Measurements from ENCODE around the gene ZNF287. TPM values are rescaled to one million over a fixed set of nuclear protein-coding genes. Genes with fewer than 3 reads are reported as not detected.

Gene ZNF287
- total and polyA plus RNA-seq, 2 of the 8 experiments (the other 6 are each of a cell fraction or from before 2014, with no cell fraction given) = 1.7 to 5.6 TPM

- FAIRE-seq (peak; percentile 60), DNase-seq (ENCODE audit: low read depth in 1 of 2, low spot score in 2 of 2) (no peak)
- H3K79me2 ChIP-seq (ENCODE audit: control insufficient read depth in 1 of 2, insufficient read depth in 2 of 2, low read length in 2 of 2) = no peaks in the 10 kb centered on the region
- ChIA-PET POLR2A (ENCODE audit: partially characterized antibody) (interaction anchor here (0.7 to 2.0 kb wide), 8 partner anchors 31 to 141 kb away, joined by 3 to 8 read pairs (median 4); partner anchors contain the start of gene UBB), CTCF (ENCODE audit: partially characterized antibody) (interaction anchor here (1.3 to 34.1 kb wide), 5 partner anchors 9 to 54 kb away, joined by 3 to 941 read pairs (median 6); no protein-coding TSS in a partner anchor)
- no peak overlapping the region for H3K4ac ChIP-seq (replicated peaks; ENCODE audit: insufficient read length, low read depth, low read length)
- H2BK12ac ChIP-seq (ENCODE audit: low read depth, low read length) = no peak overlapping the region; the same call in 1 of the 2 replicates
- no peaks in the 10 kb centered on the region for H3K79me1 ChIP-seq (ENCODE audit: low read depth, low read length)
- H2AFZ ChIP-seq (ENCODE audit: low read length) = peak overlapping the region; percentile 71; the same call in 1 of the 2 replicates
- no peak overlapping the region for H3K14ac ChIP-seq (ENCODE audit: insufficient read length)
- H2AK5ac ChIP-seq (ENCODE audit: low read depth, low read length) = no peak overlapping the region
- peaks cover 4 to 12% (median 9%) of the 10 kb centered on the region in 4 experiments for H3K4me1 ChIP-seq (replicated peaks in 1 of 4; ENCODE audit: control insufficient read depth in 3 of 4, insufficient read depth in 4 of 4, low read length in 3 of 4)
- peak overlapping the region; percentile 3 for H2BK120ac ChIP-seq (replicated peaks; ENCODE audit: low read depth, low read length)
- H2BK15ac ChIP-seq (ENCODE audit: low read length) = no peak overlapping the region
- H3K18ac ChIP-seq (ENCODE audit: extremely low read depth, low read length) = no peak overlapping the region
- no peak overlapping the region; the same call in 1 of the 2 replicates for H2BK5ac ChIP-seq (ENCODE audit: low read depth, low read length)
- no peak overlapping the region for H3K27ac ChIP-seq (ENCODE audit: low read depth, low read length)
- no peak overlapping the region for H3K4me3 ChIP-seq (ENCODE audit: extremely low read depth in 1 of 4, insufficient read depth in 2 of 4, low read depth in 3 of 4, low read length in 4 of 4)
- no peak overlapping the region for H3K56ac ChIP-seq (replicated peaks; ENCODE audit: insufficient read length, low read depth, low read length)
- no peaks in the 10 kb centered on the region; a peak in 2 of 7 replicates for H3K27me3 ChIP-seq (replicated peaks in 1 of 4; ENCODE audit: control insufficient read depth in 3 of 4, extremely low read depth in 1 of 4, insufficient read depth in 3 of 4, low read length in 3 of 4)
- H3K9ac ChIP-seq (replicated peaks in 1 of 4; ENCODE audit: extremely low read depth in 1 of 4, low read depth in 3 of 4, low read length in 3 of 4) = no peak overlapping the region
- no peaks in the 10 kb centered on the region for H3K23me2 ChIP-seq (ENCODE audit: low read depth, low read length)
- H4K20me1 ChIP-seq (replicated peaks in 1 of 2; ENCODE audit: control insufficient read depth in 1 of 2, insufficient read depth in 2 of 2, low read length in 2 of 2) = no peaks in the 10 kb centered on the region
- no peak overlapping the region for H4K5ac ChIP-seq (ENCODE audit: insufficient read length, low read depth, low read length)
- H3K36me3 ChIP-seq (ENCODE audit: control insufficient read depth in 2 of 4, insufficient read depth in 4 of 4, low read length in 3 of 4) = no peaks in the 10 kb centered on the region
- peak in 1 of 2 experiments; percentile 38; a peak in 1 of 3 replicates for TF ChIP-seq EP300 (IDR thresholded peaks at IDR 0.05; ENCODE audit: borderline replicate concordance in 1 of 2, low read depth in 2 of 2, low read length in 2 of 2)
- peak; percentile 81 for TF ChIP-seq TCF12 (IDR thresholded peaks at IDR 0.05; ENCODE audit: low read depth, low read length)
- peak; percentile 35 for TF ChIP-seq CTBP2 (IDR thresholded peaks at IDR 0.05; ENCODE audit: borderline replicate concordance, insufficient read depth, insufficient read length, low read length)
- TF ChIP-seq NRF1 (IDR thresholded peaks at IDR 0.05; ENCODE audit: low read depth, low read length) = no peak
- TF ChIP-seq SP1 (IDR thresholded peaks at IDR 0.05; ENCODE audit: low read depth, low read length) = no peak
- no peak overlapping the region for H4K8ac ChIP-seq (ENCODE audit: extremely low read depth, insufficient read depth, low read length)
- 66% methylated on average over 3 of the region's 4 CpGs; no CpG with 5 or more reads in 1 of the 2 experiments for WGBS, 2 experiments (ENCODE audit: extremely low coverage in 1 of 2, insufficient coverage in 1 of 2, insufficient read length in 1 of 2, insufficient replicate concordance in 2 of 2, low coverage in 1 of 2, low lambda C conversion rate in 2 of 2, missing lambda C conversion rate in 1 of 2)
- peak overlapping the region; percentile 16; the same call in 1 of the 2 replicates for H2BK20ac ChIP-seq (ENCODE audit: low read length)
- no peak overlapping the region for H4K91ac ChIP-seq (replicated peaks; ENCODE audit: insufficient read length, low read length)
- H3K23ac ChIP-seq (ENCODE audit: insufficient read length) = no peak overlapping the region
- peak overlapping the region; percentile 4 to 20; a peak in 2 of 4 replicates for H3K4me2 ChIP-seq (ENCODE audit: insufficient read depth in 1 of 2, low read depth in 2 of 2, low read length in 2 of 2)
- H3K9me3 ChIP-seq (ENCODE audit: insufficient read depth in 2 of 2, low read depth in 1 of 2, low read length in 1 of 2) = no peaks in the 10 kb centered on the region
Measured at GRCh38 chr17:16512011-16512410, 57.0 kb downstream of the ZNF287 start.
